ENCODE results near the gene SHB. TPM values are rescaled to one million over a fixed set of nuclear protein-coding genes. Genes with fewer than 3 reads are reported as not detected.
"Not testable (repeated sequence)": the region's sequence is repeated elsewhere in the genome, so short reads cannot be mapped to it uniquely, and the experiment has no call there.

SHB gene
- total RNA-seq, 2 experiments from 2014 or later = 1.2 TPM

DNA sequence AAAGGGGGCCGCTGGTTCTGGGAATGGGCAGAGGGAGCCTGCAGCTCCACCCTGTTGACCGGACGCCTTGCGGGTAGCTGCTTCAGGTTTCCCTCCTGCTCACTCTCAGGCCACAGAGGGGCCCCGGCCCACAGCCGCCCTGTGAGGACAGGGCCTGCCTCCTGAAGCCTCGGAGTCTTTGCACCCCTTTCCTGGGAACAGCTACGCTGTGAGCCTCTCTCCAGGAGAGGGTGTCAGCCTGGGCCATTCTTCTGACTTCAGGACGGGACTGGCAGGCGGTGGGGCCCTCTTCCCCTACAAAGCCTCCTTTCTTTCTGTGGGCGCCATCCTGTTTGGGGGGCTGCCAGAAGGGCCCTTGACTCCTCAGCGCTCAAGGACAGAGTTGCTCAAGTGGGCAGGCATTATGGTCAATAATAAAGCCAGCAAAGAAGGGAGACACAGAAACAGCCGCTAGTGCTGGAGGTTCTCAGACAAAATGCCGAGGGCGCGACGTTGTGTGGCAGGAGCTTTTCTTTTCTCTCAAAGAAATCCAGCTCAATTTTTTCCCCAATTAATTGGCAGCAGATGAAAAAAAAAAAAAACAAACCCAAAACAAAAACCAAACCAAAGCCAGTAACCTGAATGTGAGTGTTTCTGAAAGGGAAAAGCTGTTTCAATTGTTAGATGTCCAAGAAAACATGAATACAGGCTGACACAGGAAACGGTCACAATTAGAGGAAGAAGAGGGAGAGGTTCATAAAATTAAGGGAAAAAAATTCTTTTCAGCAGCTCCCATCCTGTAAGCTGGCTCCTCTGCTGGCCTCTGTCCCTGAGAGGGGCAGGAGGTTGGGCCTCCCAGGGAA lies 152.3 kb downstream of the SHB start:
- no peaks in the 10 kb centered on the region for H3K27me3 Mint-ChIP-seq (ENCODE audit: low read depth)
- CTCF ChIA-PET = interaction anchor here (1.2 kb wide), 1 partner anchor 245 kb away, joined by 3 read pairs; no protein-coding TSS in a partner anchor
- no peak for DNase-seq

DNA sequence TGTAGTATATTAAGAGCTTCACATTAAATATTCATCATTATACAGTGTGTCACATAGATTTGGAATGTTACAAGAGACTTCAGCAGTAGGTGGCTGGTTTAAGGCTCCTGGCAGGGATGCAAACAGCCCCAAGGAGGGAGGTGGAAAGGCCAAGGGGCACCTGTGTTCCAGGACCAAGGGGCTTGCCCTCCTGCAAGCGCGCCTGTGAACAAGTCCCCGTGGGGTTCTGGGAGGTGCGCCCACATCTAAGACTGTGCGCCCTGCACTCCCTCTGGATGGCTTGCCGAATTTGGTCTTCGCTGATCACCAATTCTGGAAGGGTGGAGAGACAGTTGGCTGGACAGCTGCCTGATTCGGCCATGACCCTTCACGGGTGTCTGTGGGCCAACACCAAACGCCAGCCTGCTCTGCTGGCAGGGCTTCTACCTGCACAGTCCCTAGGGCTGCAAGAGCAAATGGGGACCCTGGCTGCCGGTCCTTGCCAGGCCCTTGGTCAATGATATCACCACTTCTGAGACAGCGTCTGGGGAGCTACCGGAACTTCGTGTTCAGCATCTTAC lies 153.0 kb downstream of the SHB start:
- Mint-ChIP-seq H3K4me1 (ENCODE audit: low read depth) (peaks cover 2% of the 10 kb centered on the region), H3K4me3 (no peak overlapping the region), H3K27ac (no peak overlapping the region), H3K36me3 (ENCODE audit: low read depth) (no peaks in the 10 kb centered on the region), H3K9me3 (no peaks in the 10 kb centered on the region), H3K27me3 (ENCODE audit: low read depth) (no peaks in the 10 kb centered on the region)
- no peak for DNase-seq
- intact Hi-C loops (cut with micrococcal nuclease) = loop anchor here (10.0 kb wide), 1 partner anchor 349 kb away; no protein-coding TSS in a partner anchor
- CTCF ChIA-PET = interaction anchor here (1.0 to 1.2 kb wide), 2 partner anchors 244 to 245 kb away, joined by 3 to 4 read pairs; no protein-coding TSS in a partner anchor

More for the DNA sequence above, 152.3 kb downstream of the SHB start:
- no peaks in the 10 kb centered on the region for H3K9me3 Mint-ChIP-seq
- no peaks in the 10 kb centered on the region for H3K36me3 Mint-ChIP-seq (ENCODE audit: low read depth)
- H3K27ac Mint-ChIP-seq = no peak overlapping the region
- H3K4me1 Mint-ChIP-seq (ENCODE audit: low read depth) = peaks cover 2% of the 10 kb centered on the region
- H3K4me3 Mint-ChIP-seq = no peak overlapping the region
- intact Hi-C loops (cut with micrococcal nuclease) = loop anchor here (10.0 kb wide), 1 partner anchor 348 kb away; no protein-coding TSS in a partner anchor

DNA sequence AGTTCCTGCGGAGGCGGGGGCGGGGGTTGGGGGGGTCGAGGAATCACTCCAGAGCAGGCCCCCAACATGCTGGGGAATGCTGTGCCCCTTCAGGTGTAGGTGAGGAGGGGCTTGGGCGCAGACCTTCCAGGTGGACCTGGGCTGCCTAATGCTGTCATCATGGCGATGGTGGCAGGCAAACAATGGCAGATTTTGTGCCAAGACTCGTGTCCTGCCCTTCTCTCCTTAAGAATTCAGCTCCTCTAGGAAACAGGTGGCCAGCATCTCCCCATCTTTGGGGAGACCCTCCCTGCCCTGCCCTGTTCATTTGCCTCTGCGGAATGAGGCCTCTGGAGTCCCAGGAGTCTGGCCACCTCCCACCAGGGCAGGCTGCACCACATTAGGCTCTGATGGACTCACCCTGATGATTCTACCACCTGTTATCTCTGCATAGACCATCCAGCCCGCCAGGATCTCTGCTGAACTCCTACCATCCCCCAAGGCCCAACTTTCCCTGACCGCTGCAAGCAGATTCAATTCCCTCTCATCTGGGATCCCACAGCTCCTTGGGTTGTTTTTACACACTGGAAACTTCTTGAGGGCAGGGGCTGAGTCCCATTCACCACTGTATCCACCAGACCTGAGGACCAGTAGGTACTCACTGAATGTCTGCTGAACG lies 154.2 kb downstream of the SHB start:
- Mint-ChIP-seq H3K36me3 (ENCODE audit: low read depth) (no peaks in the 10 kb centered on the region), H3K27ac (no peak overlapping the region), H3K9me3 (no peaks in the 10 kb centered on the region), H3K4me3 (no peak overlapping the region), H3K4me1 (ENCODE audit: low read depth) (peaks cover 2% of the 10 kb centered on the region), H3K27me3 (ENCODE audit: low read depth) (no peaks in the 10 kb centered on the region)
- no peak for DNase-seq
- CTCF ChIA-PET = interaction anchor here (0.6 to 2.2 kb wide), 14 partner anchors 12 to 544 kb away, joined by 3 to 41 read pairs (median 4); no protein-coding TSS in a partner anchor
- intact Hi-C loops (cut with micrococcal nuclease) = loop anchor here (10.0 kb wide), 1 partner anchor 350 kb away; no protein-coding TSS in a partner anchor

DNA sequence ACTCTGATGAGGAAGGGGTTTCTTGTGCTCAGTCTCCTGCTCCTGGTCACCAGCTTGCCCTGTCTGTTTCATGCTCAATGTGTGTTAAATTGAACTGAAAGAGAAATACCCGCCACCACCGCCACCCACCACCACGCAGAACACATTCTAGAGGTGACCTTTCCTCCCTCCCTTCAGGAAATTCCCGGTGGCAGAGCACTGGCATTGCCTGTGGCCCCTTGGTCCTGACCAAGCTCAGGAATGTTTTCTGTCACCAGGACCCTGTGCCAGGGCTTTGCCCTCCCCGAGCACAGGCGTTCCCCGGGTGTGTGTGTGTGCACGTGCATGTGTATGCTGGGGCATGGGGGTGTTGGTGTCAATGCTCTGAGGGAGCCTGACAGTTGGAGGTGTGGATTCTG lies 154.9 kb downstream of the SHB start:
- Mint-ChIP-seq H3K36me3 (ENCODE audit: low read depth) (no peaks in the 10 kb centered on the region), H3K4me3 (no peak overlapping the region), H3K9me3 (no peaks in the 10 kb centered on the region), H3K27ac (no peak overlapping the region), H3K4me1 (ENCODE audit: low read depth) (peaks cover 2% of the 10 kb centered on the region), H3K27me3 (ENCODE audit: low read depth) (no peaks in the 10 kb centered on the region)
- CTCF ChIA-PET = interaction anchor here (0.6 to 2.2 kb wide), 38 partner anchors 8 to 544 kb away, joined by 3 to 41 read pairs (median 4); no protein-coding TSS in a partner anchor
- no peak for DNase-seq
- intact Hi-C loops (cut with micrococcal nuclease) = loop anchor here (10.0 kb wide), 1 partner anchor 351 kb away; no protein-coding TSS in a partner anchor

DNA sequence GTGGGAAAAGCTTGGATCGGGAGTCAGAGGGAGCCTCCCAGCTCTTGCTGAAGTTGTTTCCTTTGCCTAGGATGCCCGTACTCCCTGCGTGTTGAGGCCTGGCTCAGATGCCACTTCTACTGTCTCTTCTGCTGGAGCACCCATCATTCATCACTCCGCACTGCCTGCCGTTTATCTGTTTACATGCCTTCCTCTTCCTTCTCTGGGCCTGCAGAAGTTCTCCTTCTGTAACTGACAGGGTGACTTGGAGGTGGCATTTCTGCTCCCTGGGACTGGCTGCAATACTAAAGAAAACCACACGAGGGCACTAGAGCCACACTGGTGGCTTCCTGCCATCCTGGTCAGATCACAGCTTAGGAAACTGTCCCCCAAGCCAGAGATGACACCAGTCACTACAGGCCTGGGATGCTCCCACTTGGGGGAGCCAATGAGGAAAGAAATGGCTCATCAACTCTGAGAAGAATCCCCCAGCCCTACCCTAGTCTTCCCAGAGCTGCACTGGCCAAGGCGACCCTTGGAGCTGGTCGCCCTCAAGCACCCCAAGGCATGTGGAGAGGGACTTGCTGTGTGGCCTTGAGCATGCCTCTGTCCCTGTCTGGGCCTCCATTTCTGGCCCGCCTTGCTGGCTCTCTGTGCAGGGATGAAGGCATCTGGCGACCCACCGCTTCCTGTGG lies 155.4 kb downstream of the SHB start:
- no peak overlapping the region for H3K4me3 Mint-ChIP-seq
- CTCF ChIA-PET = interaction anchor here (0.6 to 2.2 kb wide), 43 partner anchors 8 to 545 kb away, joined by 3 to 41 read pairs (median 4); partner anchors contain the start of gene SHB
- DNase-seq = peak; percentile 89
- H3K9me3 Mint-ChIP-seq = no peaks in the 10 kb centered on the region
- H3K27ac Mint-ChIP-seq = no peak overlapping the region
- H3K4me1 Mint-ChIP-seq (ENCODE audit: low read depth) = peaks cover 2% of the 10 kb centered on the region
- no peaks in the 10 kb centered on the region for H3K36me3 Mint-ChIP-seq (ENCODE audit: low read depth)
- intact Hi-C loops (cut with micrococcal nuclease) = loop anchor here (1.0 to 10.0 kb wide), 7 partner anchors 156 to 520 kb away; partner anchors contain the start of gene SHB
- no peaks in the 10 kb centered on the region for H3K27me3 Mint-ChIP-seq (ENCODE audit: low read depth)

DNA sequence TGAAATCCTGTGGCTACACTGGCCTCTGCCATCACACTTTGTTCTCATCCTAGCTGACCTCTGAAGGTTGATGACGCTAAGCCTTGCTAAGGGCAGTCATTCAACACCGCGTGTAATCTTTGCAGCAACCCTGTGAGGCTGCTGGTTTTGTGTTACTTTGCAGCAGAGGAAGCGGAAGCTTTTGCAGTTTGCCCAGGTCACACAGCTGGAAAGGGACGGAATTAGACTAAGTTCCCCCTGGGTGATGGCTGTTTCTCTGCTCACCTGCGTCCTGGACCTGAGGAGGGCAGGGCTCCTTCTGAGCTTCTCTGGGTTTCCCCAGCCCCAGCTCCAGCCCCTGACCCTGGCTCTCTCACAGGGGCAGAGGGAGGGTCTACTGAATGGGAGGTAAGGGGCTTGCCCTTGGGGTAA lies 157.8 kb downstream of the SHB start:
- H3K9me3 Mint-ChIP-seq = no peaks in the 10 kb centered on the region
- H3K27me3 Mint-ChIP-seq (ENCODE audit: low read depth) = no peaks in the 10 kb centered on the region
- CTCF ChIA-PET = interaction anchor here (0.7 to 1.8 kb wide), 5 partner anchors 9 to 249 kb away, joined by 3 to 9 read pairs (median 4); partner anchors contain the start of gene SHB
- intact Hi-C loops (cut with micrococcal nuclease) = loop anchor here (10.0 kb wide), 1 partner anchor 354 kb away; no protein-coding TSS in a partner anchor
- peaks cover 2% of the 10 kb centered on the region for H3K4me1 Mint-ChIP-seq (ENCODE audit: low read depth)
- DNase-seq = no peak
- no peaks in the 10 kb centered on the region for H3K36me3 Mint-ChIP-seq (ENCODE audit: low read depth)
- H3K27ac Mint-ChIP-seq = no peak overlapping the region
- no peak overlapping the region for H3K4me3 Mint-ChIP-seq

DNA sequence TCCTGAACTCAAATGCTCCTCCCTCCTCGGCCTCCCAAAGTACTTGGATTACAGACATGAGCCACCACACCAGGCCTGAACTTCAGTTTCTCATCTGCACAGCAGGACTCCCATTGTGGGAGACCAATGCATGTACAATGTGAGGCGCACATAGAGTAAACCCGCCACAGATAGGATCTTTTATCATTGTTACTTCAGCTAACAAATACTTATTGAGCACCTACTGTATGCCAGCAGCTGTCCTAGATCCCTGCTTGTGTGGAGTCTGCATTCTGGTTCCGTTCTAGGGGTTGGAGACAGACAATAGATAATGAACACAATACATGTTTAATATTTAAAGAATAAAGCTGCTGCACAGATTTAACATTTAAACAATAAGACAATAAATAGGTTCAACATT lies 158.8 kb downstream of the SHB start:
- Mint-ChIP-seq H3K4me3 (no peak overlapping the region), H3K9me3 (no peaks in the 10 kb centered on the region), H3K27ac (no peak overlapping the region), H3K36me3 (ENCODE audit: low read depth) (no peaks in the 10 kb centered on the region), H3K4me1 (ENCODE audit: low read depth) (peaks cover 3% of the 10 kb centered on the region), H3K27me3 (ENCODE audit: low read depth) (no peaks in the 10 kb centered on the region)
- CTCF ChIA-PET = no interaction called here
- DNase-seq = no peak
- intact Hi-C loops (cut with micrococcal nuclease) = loop anchor here (10.0 kb wide), 1 partner anchor 355 kb away; no protein-coding TSS in a partner anchor

DNA sequence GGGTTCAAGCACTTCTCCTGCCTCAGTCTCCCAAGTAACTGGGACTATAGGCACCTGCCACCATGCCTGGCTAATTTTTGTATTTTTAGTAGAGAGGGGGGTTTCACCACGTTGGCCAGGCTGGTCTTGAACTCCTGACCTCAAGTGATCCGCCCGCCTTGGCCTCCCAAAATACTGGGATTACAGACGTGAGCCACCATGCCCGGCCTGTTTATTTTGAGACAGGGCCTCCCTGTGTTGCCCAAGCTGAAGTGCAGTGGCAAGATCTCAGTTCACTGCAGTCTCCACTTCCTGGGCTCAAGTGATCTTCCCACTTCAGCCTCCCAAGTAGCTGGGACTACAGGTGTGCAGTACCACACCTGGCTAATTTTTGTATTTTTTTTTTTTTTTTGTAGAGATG lies 159.2 kb downstream of the SHB start:
- not testable (repeated sequence) for H3K9me3 Mint-ChIP-seq, H3K4me3 Mint-ChIP-seq
- intact Hi-C loops (cut with micrococcal nuclease) = loop anchor here (10.0 kb wide), 1 partner anchor 355 kb away; no protein-coding TSS in a partner anchor

DNA sequence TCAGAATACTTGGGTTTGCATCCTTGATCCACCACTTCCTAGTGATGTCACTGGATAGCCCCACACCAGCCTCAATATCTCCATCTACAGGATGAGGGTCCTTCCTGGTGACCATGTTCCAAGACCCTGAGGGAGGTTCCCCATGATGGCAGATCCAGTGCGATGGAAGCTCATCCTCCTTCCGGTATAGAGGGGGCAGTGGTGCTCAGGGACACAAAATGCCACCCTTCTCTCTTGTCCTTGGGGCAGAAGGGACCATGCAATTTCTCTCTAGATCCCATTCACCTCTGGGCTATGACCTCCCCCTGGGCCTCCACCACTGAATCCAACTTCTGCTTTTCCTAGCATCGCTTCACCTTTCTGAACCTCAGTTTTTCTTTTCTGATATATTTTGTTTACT lies 159.7 kb downstream of the SHB start:
- intact Hi-C loops (cut with micrococcal nuclease) = no loop called here
- DNase-seq = no peak
- Mint-ChIP-seq H3K27ac (no peak overlapping the region), H3K27me3 (ENCODE audit: low read depth) (no peaks in the 10 kb centered on the region), H3K9me3 (no peaks in the 10 kb centered on the region), H3K4me3 (no peak overlapping the region), H3K4me1 (ENCODE audit: low read depth) (peaks cover 8% of the 10 kb centered on the region), H3K36me3 (ENCODE audit: low read depth) (no peaks in the 10 kb centered on the region)
- CTCF ChIA-PET = interaction anchor here (1.6 kb wide), 1 partner anchor 251 kb away, joined by 8 read pairs; no protein-coding TSS in a partner anchor

More for the DNA sequence above, 159.2 kb downstream of the SHB start:
- CTCF ChIA-PET; DNase-seq; H3K27me3 Mint-ChIP-seq (ENCODE audit: low read depth); H3K27ac Mint-ChIP-seq; H3K4me1 Mint-ChIP-seq (ENCODE audit: low read depth); H3K36me3 Mint-ChIP-seq (ENCODE audit: low read depth): not testable (repeated sequence)

DNA sequence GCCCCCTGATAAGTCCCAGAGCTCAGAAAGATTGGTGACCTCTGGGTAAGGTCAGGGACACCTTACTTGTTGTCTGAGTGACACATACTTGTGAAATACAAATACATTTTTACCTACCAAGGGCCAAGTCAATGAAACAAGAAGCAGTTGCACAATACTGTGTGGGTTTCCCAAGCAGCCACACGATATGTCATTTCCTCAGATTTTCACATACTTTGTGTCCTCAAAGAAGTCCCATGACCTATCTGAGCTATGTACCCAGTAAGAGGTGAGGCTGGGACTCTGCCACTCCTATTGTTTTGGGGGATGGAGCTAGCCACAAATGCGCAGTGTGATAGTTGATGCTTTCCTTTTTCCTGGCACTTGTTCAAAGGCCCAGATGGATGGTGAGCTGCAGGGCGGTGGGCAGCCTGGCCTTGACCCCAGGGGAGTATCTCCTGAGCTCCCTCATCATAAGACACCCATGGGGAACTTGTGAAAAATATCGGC lies 160.3 kb downstream of the SHB start:
- no peak overlapping the region for H3K27ac Mint-ChIP-seq
- DNase-seq = no peak
- intact Hi-C loops (cut with micrococcal nuclease) = no loop called here

DNA sequence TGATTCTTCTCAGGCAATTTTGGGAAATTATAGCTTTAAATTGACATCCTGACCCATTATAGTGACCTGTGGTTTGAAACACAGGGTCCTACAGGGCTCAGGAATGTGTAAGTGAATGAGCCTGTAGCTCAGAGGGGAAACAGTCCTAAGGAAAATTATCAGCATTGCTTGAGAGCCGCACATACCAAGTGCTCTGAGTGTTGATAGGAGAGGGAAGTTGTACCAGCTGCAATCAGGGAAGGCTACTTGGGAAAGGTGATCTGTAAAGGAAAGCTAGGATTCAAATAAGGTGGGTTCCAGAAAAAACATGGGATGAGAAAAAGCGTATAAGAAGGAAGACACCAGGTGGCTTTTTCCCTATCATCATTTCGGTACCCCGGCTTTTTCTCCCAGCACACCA lies 160.7 kb downstream of the SHB start:
- no peaks in the 10 kb centered on the region for H3K36me3 Mint-ChIP-seq (ENCODE audit: low read depth)
- peaks cover 7% of the 10 kb centered on the region for H3K4me1 Mint-ChIP-seq (ENCODE audit: low read depth)
- no peak overlapping the region for H3K4me3 Mint-ChIP-seq
- CTCF ChIA-PET = interaction anchor here (1.4 to 1.6 kb wide), 2 partner anchors 163 to 252 kb away, joined by 3 to 8 read pairs; no protein-coding TSS in a partner anchor
- H3K27me3 Mint-ChIP-seq (ENCODE audit: low read depth) = no peaks in the 10 kb centered on the region
- H3K27ac Mint-ChIP-seq = no peak overlapping the region
- H3K9me3 Mint-ChIP-seq = no peaks in the 10 kb centered on the region
- no peak for DNase-seq
- intact Hi-C loops (cut with micrococcal nuclease) = no loop called here

More for the DNA sequence above, 160.3 kb downstream of the SHB start:
- CTCF ChIA-PET = interaction anchor here (1.4 to 1.6 kb wide), 2 partner anchors 164 to 251 kb away, joined by 3 to 8 read pairs; no protein-coding TSS in a partner anchor
- H3K9me3 Mint-ChIP-seq = no peaks in the 10 kb centered on the region
- no peak overlapping the region for H3K4me3 Mint-ChIP-seq
- H3K4me1 Mint-ChIP-seq (ENCODE audit: low read depth) = peaks cover 9% of the 10 kb centered on the region
- no peaks in the 10 kb centered on the region for H3K36me3 Mint-ChIP-seq (ENCODE audit: low read depth)
- no peaks in the 10 kb centered on the region for H3K27me3 Mint-ChIP-seq (ENCODE audit: low read depth)
